SK-N-SH treated with all-trans-retinoic acid at 6 μM for 48 hours (cell line): ENCODE data around the gene FOXK1.

Experiments
- ATAC-seq: fragments of 200-7000 bp; cut with Tn5 transposase; 3 replicates; pipeline ENCODE4 v1.9.1; 2020; ENCODE audit warnings: mild to moderate bottlenecking, moderate library complexity
- CSDC2 ChIP-seq: fragments of 250-450 bp; sonication (Bioruptor Pico); IDR thresholded peaks from 2 replicates; pipeline ENCODE4 v1.5.0; 2020; ENCODE audit warnings: mild to moderate bottlenecking, moderate library complexity
- ESRRG ChIP-seq: fragments of 250-450 bp; sonication (Bioruptor Pico); IDR thresholded peaks from 2 replicates; pipeline ENCODE4 v1.6.1; 2021; ENCODE audit warnings: mild to moderate bottlenecking
- OSR1 ChIP-seq: fragments of 250-450 bp; sonication (Bioruptor Pico); IDR thresholded peaks from 2 replicates; pipeline ENCODE4 v1.8.0; 2022; ENCODE audit warnings: moderate library complexity, mild to moderate bottlenecking, inconsistent platforms
- PPARA ChIP-seq: fragments of 250-450 bp; sonication (Bioruptor Pico); IDR thresholded peaks from 2 replicates; pipeline ENCODE4 v1.5.0; 2020; ENCODE audit warnings: mild to moderate bottlenecking, borderline replicate concordance
- RARB ChIP-seq: fragments of 250-450 bp; sonication (Bioruptor Pico); IDR thresholded peaks from 2 replicates; pipeline ENCODE4 v1.8.0; 2021; ENCODE audit warnings: mild to moderate bottlenecking, moderate library complexity
- TOX ChIP-seq: fragments of 250-450 bp; sonication (Bioruptor Pico); IDR thresholded peaks from 2 replicates; pipeline ENCODE4 v1.8.0; 2021; ENCODE audit warnings: mild to moderate bottlenecking, moderate library complexity, borderline replicate concordance
- ZC3H10 ChIP-seq: fragments of 250-450 bp; sonication (Bioruptor Pico); IDR thresholded peaks from 2 replicates; pipeline ENCODE4 v1.5.1; 2021; ENCODE audit warnings: mild to moderate bottlenecking, moderate library complexity
- ZFP3 ChIP-seq: fragments of 250-450 bp; sonication (Bioruptor Pico); IDR thresholded peaks from 2 replicates; pipeline ENCODE4 v1.5.0; 2020; ENCODE audit warnings: mild to moderate bottlenecking, moderate library complexity
- ZNF70 ChIP-seq: fragments of 450-650 bp; formaldehyde crosslinking; IDR thresholded peaks from 2 replicates; pipeline ENCODE4 v1.5.0; 2020; ENCODE audit warnings: mild to moderate bottlenecking, moderate library complexity
- TF ChIP-seq, protein P1 (sequence below): fragments of 250-450 bp; sonication (Bioruptor Pico); IDR thresholded peaks from 2 replicates; pipeline ENCODE4 v1.5.1; 2021; ENCODE audit warnings: mild to moderate bottlenecking, moderate library complexity
- TF ChIP-seq, protein P2 (sequence below): fragments of 250-450 bp; sonication (Bioruptor Pico); IDR thresholded peaks from 2 replicates; pipeline ENCODE4 v1.8.0; 2021; ENCODE audit warnings: low read depth, mild to moderate bottlenecking, moderate library complexity, borderline replicate concordance
- TF ChIP-seq, protein P3 (sequence below): fragments of 250-450 bp; sonication (Bioruptor Pico); IDR thresholded peaks from 2 replicates; pipeline ENCODE4 v1.5.0; 2020; ENCODE audit warnings: mild to moderate bottlenecking, moderate library complexity
- TF ChIP-seq, protein P4 (sequence below): fragments of 250-450 bp; sonication (Bioruptor Pico); IDR thresholded peaks from 2 replicates; pipeline ENCODE4 v1.8.0; 2020; ENCODE audit warnings: mild to moderate bottlenecking, moderate library complexity, borderline replicate concordance

FOXK1 gene

DNA sequence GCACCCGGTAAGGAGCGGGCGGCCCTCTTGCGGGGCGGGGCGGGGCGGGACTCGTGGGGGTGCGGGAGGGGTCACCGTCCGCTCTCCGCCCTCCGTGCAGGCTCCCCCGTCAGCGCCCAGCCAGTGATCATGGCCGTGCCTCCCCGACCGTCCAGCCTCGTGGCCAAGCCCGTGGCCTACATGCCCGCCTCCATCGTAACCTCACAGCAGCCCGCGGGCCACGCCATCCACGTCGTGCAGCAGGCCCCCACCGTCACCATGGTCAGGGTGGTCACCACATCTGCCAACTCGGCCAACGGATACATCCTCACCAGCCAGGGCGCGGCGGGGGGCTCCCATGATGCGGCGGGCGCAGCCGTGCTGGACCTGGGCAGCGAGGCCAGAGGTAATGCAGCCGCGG lies 77.1 kb downstream of the FOXK1 start:
- no peak for ATAC-seq
- TF ChIP-seq, protein P1, sequence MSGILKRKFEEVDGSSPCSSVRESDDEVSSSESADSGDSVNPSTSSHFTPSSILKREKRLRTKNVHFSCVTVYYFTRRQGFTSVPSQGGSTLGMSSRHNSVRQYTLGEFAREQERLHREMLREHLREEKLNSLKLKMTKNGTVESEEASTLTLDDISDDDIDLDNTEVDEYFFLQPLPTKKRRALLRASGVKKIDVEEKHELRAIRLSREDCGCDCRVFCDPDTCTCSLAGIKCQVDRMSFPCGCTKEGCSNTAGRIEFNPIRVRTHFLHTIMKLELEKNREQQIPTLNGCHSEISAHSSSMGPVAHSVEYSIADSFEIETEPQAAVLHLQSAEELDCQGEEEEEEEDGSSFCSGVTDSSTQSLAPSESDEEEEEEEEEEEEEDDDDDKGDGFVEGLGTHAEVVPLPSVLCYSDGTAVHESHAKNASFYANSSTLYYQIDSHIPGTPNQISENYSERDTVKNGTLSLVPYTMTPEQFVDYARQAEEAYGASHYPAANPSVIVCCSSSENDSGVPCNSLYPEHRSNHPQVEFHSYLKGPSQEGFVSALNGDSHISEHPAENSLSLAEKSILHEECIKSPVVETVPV (CRISPR knock-in tag), result no peak
- TF ChIP-seq OSR1 (CRISPR knock-in tag) (no peak), ZFP3 (CRISPR knock-in tag) (no peak), CSDC2 (CRISPR knock-in tag) (no peak), TOX (CRISPR knock-in tag) (no peak), RARB (CRISPR knock-in tag) (no peak), ZC3H10 (no peak)
- TF ChIP-seq, protein P2, sequence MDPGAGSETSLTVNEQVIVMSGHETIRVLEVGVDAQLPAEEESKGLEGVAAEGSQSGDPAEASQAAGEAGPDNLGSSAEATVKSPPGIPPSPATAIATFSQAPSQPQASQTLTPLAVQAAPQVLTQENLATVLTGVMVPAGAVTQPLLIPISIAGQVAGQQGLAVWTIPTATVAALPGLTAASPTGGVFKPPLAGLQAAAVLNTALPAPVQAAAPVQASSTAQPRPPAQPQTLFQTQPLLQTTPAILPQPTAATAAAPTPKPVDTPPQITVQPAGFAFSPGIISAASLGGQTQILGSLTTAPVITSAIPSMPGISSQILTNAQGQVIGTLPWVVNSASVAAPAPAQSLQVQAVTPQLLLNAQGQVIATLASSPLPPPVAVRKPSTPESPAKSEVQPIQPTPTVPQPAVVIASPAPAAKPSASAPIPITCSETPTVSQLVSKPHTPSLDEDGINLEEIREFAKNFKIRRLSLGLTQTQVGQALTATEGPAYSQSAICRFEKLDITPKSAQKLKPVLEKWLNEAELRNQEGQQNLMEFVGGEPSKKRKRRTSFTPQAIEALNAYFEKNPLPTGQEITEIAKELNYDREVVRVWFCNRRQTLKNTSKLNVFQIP (CRISPR knock-in tag), result no peak
- TF ChIP-seq, protein P3, sequence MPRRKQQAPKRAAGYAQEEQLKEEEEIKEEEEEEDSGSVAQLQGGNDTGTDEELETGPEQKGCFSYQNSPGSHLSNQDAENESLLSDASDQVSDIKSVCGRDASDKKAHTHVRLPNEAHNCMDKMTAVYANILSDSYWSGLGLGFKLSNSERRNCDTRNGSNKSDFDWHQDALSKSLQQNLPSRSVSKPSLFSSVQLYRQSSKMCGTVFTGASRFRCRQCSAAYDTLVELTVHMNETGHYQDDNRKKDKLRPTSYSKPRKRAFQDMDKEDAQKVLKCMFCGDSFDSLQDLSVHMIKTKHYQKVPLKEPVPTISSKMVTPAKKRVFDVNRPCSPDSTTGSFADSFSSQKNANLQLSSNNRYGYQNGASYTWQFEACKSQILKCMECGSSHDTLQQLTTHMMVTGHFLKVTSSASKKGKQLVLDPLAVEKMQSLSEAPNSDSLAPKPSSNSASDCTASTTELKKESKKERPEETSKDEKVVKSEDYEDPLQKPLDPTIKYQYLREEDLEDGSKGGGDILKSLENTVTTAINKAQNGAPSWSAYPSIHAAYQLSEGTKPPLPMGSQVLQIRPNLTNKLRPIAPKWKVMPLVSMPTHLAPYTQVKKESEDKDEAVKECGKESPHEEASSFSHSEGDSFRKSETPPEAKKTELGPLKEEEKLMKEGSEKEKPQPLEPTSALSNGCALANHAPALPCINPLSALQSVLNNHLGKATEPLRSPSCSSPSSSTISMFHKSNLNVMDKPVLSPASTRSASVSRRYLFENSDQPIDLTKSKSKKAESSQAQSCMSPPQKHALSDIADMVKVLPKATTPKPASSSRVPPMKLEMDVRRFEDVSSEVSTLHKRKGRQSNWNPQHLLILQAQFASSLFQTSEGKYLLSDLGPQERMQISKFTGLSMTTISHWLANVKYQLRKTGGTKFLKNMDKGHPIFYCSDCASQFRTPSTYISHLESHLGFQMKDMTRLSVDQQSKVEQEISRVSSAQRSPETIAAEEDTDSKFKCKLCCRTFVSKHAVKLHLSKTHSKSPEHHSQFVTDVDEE (CRISPR knock-in tag), result no peak

DNA sequence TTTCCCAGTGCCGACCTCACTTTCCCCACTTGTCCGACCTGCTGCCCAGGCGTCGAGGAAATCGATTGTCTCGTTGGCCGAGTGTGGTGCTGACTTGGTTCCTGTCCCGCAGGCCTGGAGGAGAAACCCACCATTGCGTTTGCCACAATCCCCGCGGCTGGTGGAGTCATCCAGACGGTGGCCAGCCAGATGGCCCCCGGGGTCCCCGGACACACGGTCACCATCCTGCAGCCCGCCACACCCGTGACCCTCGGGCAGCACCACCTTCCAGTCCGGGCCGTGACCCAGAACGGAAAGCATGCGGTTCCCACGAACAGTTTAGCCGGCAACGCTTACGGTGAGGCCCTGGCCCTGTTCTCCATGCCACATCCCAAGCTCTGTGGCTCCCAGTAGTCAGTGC lies 78.9 kb downstream of the FOXK1 start:
- TF ChIP-seq TOX (CRISPR knock-in tag) (no peak), ZNF70 (no peak), ZC3H10 (no peak), PPARA (CRISPR knock-in tag) (no peak), ZFP3 (CRISPR knock-in tag) (no peak), ESRRG (CRISPR knock-in tag) (no peak)
- TF ChIP-seq, protein P3 (CRISPR knock-in tag), result no peak
- TF ChIP-seq, protein P4, sequence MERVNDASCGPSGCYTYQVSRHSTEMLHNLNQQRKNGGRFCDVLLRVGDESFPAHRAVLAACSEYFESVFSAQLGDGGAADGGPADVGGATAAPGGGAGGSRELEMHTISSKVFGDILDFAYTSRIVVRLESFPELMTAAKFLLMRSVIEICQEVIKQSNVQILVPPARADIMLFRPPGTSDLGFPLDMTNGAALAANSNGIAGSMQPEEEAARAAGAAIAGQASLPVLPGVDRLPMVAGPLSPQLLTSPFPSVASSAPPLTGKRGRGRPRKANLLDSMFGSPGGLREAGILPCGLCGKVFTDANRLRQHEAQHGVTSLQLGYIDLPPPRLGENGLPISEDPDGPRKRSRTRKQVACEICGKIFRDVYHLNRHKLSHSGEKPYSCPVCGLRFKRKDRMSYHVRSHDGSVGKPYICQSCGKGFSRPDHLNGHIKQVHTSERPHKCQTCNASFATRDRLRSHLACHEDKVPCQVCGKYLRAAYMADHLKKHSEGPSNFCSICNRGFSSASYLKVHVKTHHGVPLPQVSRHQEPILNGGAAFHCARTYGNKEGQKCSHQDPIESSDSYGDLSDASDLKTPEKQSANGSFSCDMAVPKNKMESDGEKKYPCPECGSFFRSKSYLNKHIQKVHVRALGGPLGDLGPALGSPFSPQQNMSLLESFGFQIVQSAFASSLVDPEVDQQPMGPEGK (CRISPR knock-in tag), result no peak
- no peak for ATAC-seq

DNA sequence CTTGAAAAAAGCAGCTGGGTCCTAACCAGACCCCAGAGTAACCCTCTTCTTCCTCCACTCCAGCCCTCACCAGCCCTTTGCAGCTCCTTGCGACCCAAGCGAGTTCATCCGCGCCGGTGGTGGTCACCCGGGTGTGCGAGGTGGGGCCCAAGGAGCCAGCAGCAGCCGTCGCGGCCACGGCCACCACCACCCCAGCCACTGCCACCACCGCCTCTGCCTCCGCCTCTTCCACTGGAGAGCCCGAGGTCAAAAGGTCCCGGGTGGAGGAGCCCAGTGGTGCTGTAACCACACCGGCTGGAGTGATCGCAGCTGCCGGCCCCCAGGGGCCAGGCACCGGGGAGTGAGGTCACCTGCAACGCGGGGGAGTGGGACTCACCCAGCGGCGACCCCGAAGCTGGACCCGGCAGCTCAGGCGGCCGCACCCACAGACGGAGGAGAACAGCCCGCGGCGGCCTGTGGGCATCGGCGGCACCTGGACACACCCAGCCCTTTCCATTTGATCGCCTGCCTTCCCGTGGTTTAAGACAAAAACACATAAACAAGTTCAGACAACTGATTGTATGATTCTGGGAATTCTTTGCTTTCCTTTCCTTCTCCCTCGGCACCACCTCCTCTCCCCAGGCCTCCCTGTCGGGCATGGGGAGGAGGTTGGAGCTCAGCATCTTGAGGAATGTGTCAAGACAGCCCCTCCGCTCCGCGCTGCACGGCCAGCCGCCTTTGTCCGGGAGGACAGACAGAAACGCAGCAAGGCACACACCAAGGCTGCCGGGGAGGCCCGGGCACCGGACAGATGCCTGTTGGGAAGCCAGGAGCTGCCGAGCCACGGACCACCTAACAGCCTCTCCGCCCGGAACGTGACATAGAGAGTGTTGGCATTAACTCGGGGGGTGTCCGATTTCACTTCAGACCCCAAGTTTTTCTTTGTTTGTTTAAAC lies 80.3 kb downstream of the FOXK1 start:
- TF ChIP-seq, protein P3 (CRISPR knock-in tag), result no peak
- TF ChIP-seq, all 23 proteins: peak for 0
- no peak for ATAC-seq
